Measurements from ENCODE around the gene CABS1.

Gene CABS1

GRCh38 chr4:70382691-70383181 is 48.0 kb downstream of the CABS1 start, which contains the start of gene SMR3B:
SMR3B (plus strand) TSS chr4:70383131; CDS start chr4:70384511, 1,380 bp downstream.
- DNase-seq (ENCODE audit: low read depth), result no peak
